Endothelial cell of umbilical vein (primary cell): Measurements from ENCODE around the gene SART3. TPM values are rescaled to one million over a fixed set of nuclear protein-coding genes. Genes with fewer than 3 reads are reported as not detected.

Experiments used
- BruUV-seq: library from RNA; stranded (reverse); fragments of 400-500 nt; replicated peaks from 2 replicates; lab custom pipeline; 2021; lab: Mats Ljungman, UMichigan
- CTCF ChIA-PET: fragments of 300-600, 350-600 bp; sonication (Branson Sonifier 250); formaldehyde crosslinking; loops from one replicate; lab custom pipeline; 2021; ENCODE audit warnings: antibody characterized with exemption, inconsistent platforms; lab: Charles Lee
- POLR2A ChIA-PET: fragments of 300-600, 350-600 bp; sonication (Branson Sonifier 250); formaldehyde crosslinking; loops from one replicate; lab custom pipeline; 2021; ENCODE audit warnings: antibody characterized with exemption, inconsistent platforms; lab: Charles Lee
- DNase-seq: peaks from one replicate; pipeline ENCODE4 v3.0.0-alpha.2; 2011; ENCODE audit warnings: low read depth, low spot score
- FAIRE-seq: peaks from 2 replicates; lab custom pipeline; 2011; peaks lifted over from hg19 to GRCh38; lab: Jason Lieb, UNC
- H2AFZ ChIP-seq: 2 replicates; pipeline ENCODE4 v1.6.0; 2012; ENCODE audit warnings: low read depth, low read length, control low read depth, inconsistent platforms
- H3K27ac ChIP-seq: 2 replicates; pipeline ENCODE4 v1.5.1; 2011; ENCODE audit warnings: low read depth, mild to moderate bottlenecking, control low read depth, low read length, moderate library complexity; ENCODE audit not compliant: insufficient read depth
- H3K27me3 ChIP-seq, 2 experiments: 2 replicates each; pipeline versions ENCODE4 v1.6.0 to v1.6.1; 2011; ENCODE audit warnings: low read length in 2 of 2, mixed read lengths in 1 of 2; ENCODE audit not compliant: control insufficient read depth in 2 of 2, insufficient read depth in 2 of 2
- H3K36me3 ChIP-seq, 2 experiments: 2 replicates in 1 of 2; 3 replicates in 1 of 2; pipeline ENCODE4 v1.5.1; 2011; ENCODE audit warnings: low read length in 2 of 2, mild to moderate bottlenecking in 1 of 2, moderate library complexity in 1 of 2; ENCODE audit not compliant: control insufficient read depth in 2 of 2, insufficient read depth in 2 of 2; ENCODE audit errors: extremely low read depth in 1 of 2
- H3K4me1 ChIP-seq: 3 replicates; pipeline ENCODE4 v1.5.1; 2011; ENCODE audit warnings: mild to moderate bottlenecking, low read length; ENCODE audit not compliant: control insufficient read depth, insufficient read depth; ENCODE audit errors: extremely low read depth
- H3K4me2 ChIP-seq: 2 replicates; pipeline ENCODE4 v1.6.1; 2011; ENCODE audit warnings: low read length, control low read depth, mixed read lengths; ENCODE audit not compliant: insufficient read depth
- H3K4me3 ChIP-seq, 3 experiments: fragments of 200-600 bp in 1 of 3; sonication (generic), shearing (Covaris generic) in 1 of 3; replicated peaks in 1 of 3; 2 replicates each; pipeline ENCODE4 v1.5.1; 2011 to 2016; ENCODE audit warnings: control low read depth in 3 of 3, low read length in 3 of 3, mild to moderate bottlenecking in 2 of 3, inconsistent platforms in 1 of 3, low read depth in 1 of 3, moderate library complexity in 1 of 3; ENCODE audit not compliant: insufficient read depth in 1 of 3
- H3K79me2 ChIP-seq: 2 replicates; pipeline ENCODE4 v1.6.0; 2012; ENCODE audit warnings: low read length, inconsistent platforms; ENCODE audit not compliant: control insufficient read depth, insufficient read depth
- H3K9ac ChIP-seq: replicated peaks from 2 replicates; pipeline ENCODE3; 2011; ENCODE audit warnings: low read length, control low read depth; ENCODE audit not compliant: insufficient read depth; ENCODE audit errors: extremely low read depth
- H3K9me1 ChIP-seq: replicated peaks from 3 replicates; pipeline ENCODE4 v1.6.0; 2011; ENCODE audit warnings: mild to moderate bottlenecking, low read length; ENCODE audit not compliant: control insufficient read depth, insufficient read depth; ENCODE audit errors: extremely low read depth
- H3K9me3 ChIP-seq: replicated peaks from 2 replicates; pipeline ENCODE4 v1.5.1; 2012; ENCODE audit warnings: low read length, inconsistent platforms; ENCODE audit not compliant: control insufficient read depth, insufficient read depth
- H4K20me1 ChIP-seq: replicated peaks from 2 replicates; pipeline ENCODE3; 2011; ENCODE audit warnings: mild to moderate bottlenecking, low read length; ENCODE audit not compliant: control insufficient read depth, insufficient read depth; ENCODE audit errors: extremely low read depth
- CTCF ChIP-seq, 2 donors: IDR thresholded peaks; 1 replicate in 1 of 2; 2 replicates in 1 of 2; pipeline ENCODE4 v1.5.1; 2011; ENCODE audit warnings: low read length in 2 of 2, mild to moderate bottlenecking in 2 of 2, moderate library complexity in 2 of 2, control low read depth in 1 of 2, inconsistent platforms in 1 of 2, low read depth in 1 of 2; ENCODE audit not compliant: insufficient read depth in 1 of 2; ENCODE audit errors: extremely low read depth in 1 of 2
- JUN ChIP-seq: IDR thresholded peaks from 2 replicates; pipeline ENCODE4 v1.6.1; 2011; ENCODE audit warnings: borderline replicate concordance, low read depth; ENCODE audit not compliant: insufficient read length, insufficient read depth
- MAX ChIP-seq: IDR thresholded peaks from 2 replicates; pipeline ENCODE4 v1.6.1; 2011; ENCODE audit not compliant: insufficient read depth, insufficient read length
- MYC ChIP-seq: IDR thresholded peaks from one replicate; pipeline ENCODE4 v1.6.1; 2011; ENCODE audit warnings: mild to moderate bottlenecking, low read depth, low read length
- POLR2AphosphoS5 ChIP-seq: IDR thresholded peaks from 2 replicates; pipeline ENCODE4 v1.6.1; 2012; ENCODE audit warnings: low read depth, mild to moderate bottlenecking, control low read depth, low read length, moderate library complexity; ENCODE audit not compliant: insufficient read depth
- dilution Hi-C: fragments of 300-500 bp; cut with MboI; formaldehyde crosslinking; loops from one replicate; pipeline ENCODE4 v1.15.0; 2019; ENCODE audit warnings: low sequenced_read_pairs; ENCODE audit not compliant: extremely low pct_ligation_motif_present
- intact Hi-C: fragments of 100-400 bp; cut with micrococcal nuclease; formaldehyde crosslinking; loops from one replicate; pipeline ENCODE4 v1.10.0; 2022
- polyA plus RNA-seq, 4 experiments: library from polyadenylated mRNA; depleted of rRNA in 3 of 4; stranded (reverse) in 3 of 4; unstranded in 1 of 4; fragments of >200 nt; gene quantifications; 2 replicates each; pipeline versions ENCODE4 v1.2.1 to v1.2.3, GENCODE V29; 2011 to 2012; ENCODE audit warnings: missing spikeins in 1 of 4
- total RNA-seq: library from RNA; stranded (reverse); gene quantifications from 2 replicates; pipeline ENCODE4 v1.2.3, GENCODE V29; 2021

SART3 gene
- total and polyA plus RNA-seq, 2 donors (not counting 3 experiments of a cell fraction or from before 2014, with no cell fraction given): 13.9 to 50.7 TPM

GRCh38 chr12:108563804-108564151 lies 2.8 kb upstream of the SART3 start:
- BruUV-seq: no TSS peak

More at GRCh38 chr12:108563804-108564151, 2.8 kb upstream of the SART3 start:
- H3K27ac ChIP-seq: peak overlapping the region; percentile 2
- peak overlapping the region in 1 of 3 experiments; percentile 66 for H3K4me3 ChIP-seq
- intact Hi-C loops (loop anchor here (1.0 to 5.0 kb wide), 10 partner anchors 55 to 549 kb away; partner anchors contain the start of genes ALKBH2 and CORO1C), dilution Hi-C loops (no loop called here)
- ChIA-PET CTCF (interaction anchor here (0.9 to 3.1 kb wide), 6 partner anchors 54 to 529 kb away, joined by 3 to 55 read pairs (median 5); partner anchors contain the start of gene ALKBH2), POLR2A (no interaction called here)
- no peaks in the 10 kb centered on the region for H3K9me1 ChIP-seq
- H3K9ac ChIP-seq: no peak overlapping the region
- no peak for TF ChIP-seq JUN
- no peak for TF ChIP-seq CTCF (IDR thresholded peaks at IDR 0.05; ENCODE audit: extremely low read depth in 1 of 2, insufficient read depth in 1 of 2, low read depth in 1 of 2, low read length in 2 of 2)
- TF ChIP-seq MAX: no peak
- no peak for TF ChIP-seq MYC
- no peak for TF ChIP-seq POLR2AphosphoS5
- no peak for DNase-seq
- no peaks in the 10 kb centered on the region for H3K9me3 ChIP-seq
- no peak overlapping the region for H2AFZ ChIP-seq
- peak overlapping the region; percentile 75 for H3K4me2 ChIP-seq
- peaks cover 25% of the 10 kb centered on the region for H3K79me2 ChIP-seq
- H3K27me3 ChIP-seq: no peaks in the 10 kb centered on the region
- peaks cover 37% of the 10 kb centered on the region for H3K4me1 ChIP-seq
- H4K20me1 ChIP-seq: no peaks in the 10 kb centered on the region
- H3K36me3 ChIP-seq: peaks cover 14 to 16% of the 10 kb centered on the region in 2 experiments
- no peak for FAIRE-seq
